ENCODE results near the gene L3MBTL2.

Gene L3MBTL2

DNA sequence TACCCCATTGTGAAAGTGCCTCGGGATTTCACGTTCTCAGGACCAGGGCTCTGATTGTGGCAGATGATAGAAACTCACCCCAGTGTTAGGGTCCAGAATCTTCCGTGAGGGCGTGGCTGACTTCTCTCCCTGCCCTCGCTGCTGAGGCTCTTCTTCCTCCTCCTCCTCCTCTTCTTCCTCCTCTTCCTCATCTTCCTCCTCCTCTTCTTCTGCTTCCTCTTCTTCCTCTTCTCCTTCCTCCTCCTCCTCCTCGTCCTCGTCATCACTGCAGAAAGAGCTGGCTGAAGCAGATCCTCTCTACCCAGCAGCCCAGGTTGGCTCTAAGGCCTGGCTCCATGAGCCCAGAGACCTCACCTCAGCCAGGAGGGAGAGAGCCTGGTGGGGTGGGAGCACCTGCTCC lies 49.1 kb downstream of the L3MBTL2 start:
- TF ChIP-seq, protein P1, sequence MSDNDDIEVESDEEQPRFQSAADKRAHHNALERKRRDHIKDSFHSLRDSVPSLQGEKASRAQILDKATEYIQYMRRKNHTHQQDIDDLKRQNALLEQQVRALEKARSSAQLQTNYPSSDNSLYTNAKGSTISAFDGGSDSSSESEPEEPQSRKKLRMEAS (IDR thresholded peaks at IDR 0.05), result no peak
- TF ChIP-seq FOXM1 (IDR thresholded peaks at IDR 0.05; ENCODE audit: borderline replicate concordance, low read depth), result no peak
- TF ChIP-seq RAD21 (IDR thresholded peaks at IDR 0.05; ENCODE audit: low read depth), result no peak
- no peak for TF ChIP-seq EP300 (IDR thresholded peaks at IDR 0.05; ENCODE audit: borderline replicate concordance)
- TF ChIP-seq TCF12 (IDR thresholded peaks at IDR 0.05; ENCODE audit: low read depth), result no peak
- TF ChIP-seq ZBTB7A (IDR thresholded peaks at IDR 0.05; ENCODE audit: low read depth), result no peak

DNA sequence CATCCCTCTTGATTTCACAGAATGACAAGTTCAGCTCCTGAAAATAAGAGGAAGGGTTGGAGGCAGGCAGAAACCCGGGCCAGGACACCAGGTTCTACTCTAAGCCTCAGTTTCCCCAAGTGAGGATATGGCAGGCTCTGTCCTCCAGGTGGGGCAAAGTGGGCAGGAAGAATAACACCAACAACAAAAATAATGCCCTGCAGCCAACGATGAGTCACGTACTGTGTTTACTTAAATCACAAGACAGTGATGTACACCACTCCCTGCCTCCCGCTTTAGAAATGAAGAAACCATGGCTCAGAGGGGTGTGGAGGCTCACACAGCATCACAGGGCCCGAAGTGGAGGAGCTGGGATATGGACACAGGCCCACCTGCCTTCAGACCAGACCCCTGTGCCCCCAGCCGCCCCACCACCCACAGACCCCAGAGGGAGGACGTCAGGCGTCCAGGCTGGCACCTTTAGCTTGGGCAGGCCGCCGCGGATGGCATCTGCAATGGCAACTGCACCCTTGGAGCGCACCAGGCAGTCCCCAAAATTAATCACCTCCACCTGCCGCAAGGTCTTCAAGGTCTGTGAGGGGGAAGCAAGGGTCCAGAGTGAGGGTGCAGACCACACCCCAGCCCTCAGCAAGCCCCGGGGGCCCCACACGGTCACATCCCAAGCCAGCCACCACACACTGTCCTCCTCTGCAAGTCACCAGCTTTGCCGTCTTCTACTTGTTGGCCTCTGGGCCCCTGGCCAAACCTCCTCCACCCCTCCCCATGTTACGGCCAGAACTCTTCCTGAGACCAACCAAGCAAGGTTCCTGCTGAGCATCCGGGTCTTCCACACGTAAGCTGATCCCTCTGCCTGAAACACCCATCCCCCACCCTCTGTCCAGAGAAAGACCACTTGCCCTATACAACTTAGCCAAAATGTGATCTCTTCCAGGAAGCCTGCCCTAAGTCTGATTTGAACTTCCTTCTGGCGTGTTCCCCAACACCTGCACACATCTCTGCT lies 51.4 kb downstream of the L3MBTL2 start:
- TF ChIP-seq ZBTB7A (IDR thresholded peaks at IDR 0.05; ENCODE audit: low read depth) (no peak), CEBPB (IDR thresholded peaks at IDR 0.05) (no peak), TEAD4 (IDR thresholded peaks at IDR 0.05) (no peak), FOXM1 (IDR thresholded peaks at IDR 0.05; ENCODE audit: borderline replicate concordance, low read depth) (no peak), CREB1 (IDR thresholded peaks at IDR 0.05; ENCODE audit: low read depth) (no peak), TCF12 (IDR thresholded peaks at IDR 0.05; ENCODE audit: low read depth) (no peak), RAD21 (IDR thresholded peaks at IDR 0.05; ENCODE audit: low read depth) (no peak), NFIC (IDR thresholded peaks at IDR 0.05) (no peak; the same call in 1 of the 2 replicates), TAF1 (IDR thresholded peaks at IDR 0.05; ENCODE audit: low read depth) (no peak), EGR1 (IDR thresholded peaks at IDR 0.05) (no peak), YY1 (IDR thresholded peaks at IDR 0.05; ENCODE audit: low read depth) (no peak), EP300 (IDR thresholded peaks at IDR 0.05; ENCODE audit: borderline replicate concordance) (no peak)
- TF ChIP-seq, protein P1 (IDR thresholded peaks at IDR 0.05), result no peak
- TF ChIP-seq, protein P2, sequence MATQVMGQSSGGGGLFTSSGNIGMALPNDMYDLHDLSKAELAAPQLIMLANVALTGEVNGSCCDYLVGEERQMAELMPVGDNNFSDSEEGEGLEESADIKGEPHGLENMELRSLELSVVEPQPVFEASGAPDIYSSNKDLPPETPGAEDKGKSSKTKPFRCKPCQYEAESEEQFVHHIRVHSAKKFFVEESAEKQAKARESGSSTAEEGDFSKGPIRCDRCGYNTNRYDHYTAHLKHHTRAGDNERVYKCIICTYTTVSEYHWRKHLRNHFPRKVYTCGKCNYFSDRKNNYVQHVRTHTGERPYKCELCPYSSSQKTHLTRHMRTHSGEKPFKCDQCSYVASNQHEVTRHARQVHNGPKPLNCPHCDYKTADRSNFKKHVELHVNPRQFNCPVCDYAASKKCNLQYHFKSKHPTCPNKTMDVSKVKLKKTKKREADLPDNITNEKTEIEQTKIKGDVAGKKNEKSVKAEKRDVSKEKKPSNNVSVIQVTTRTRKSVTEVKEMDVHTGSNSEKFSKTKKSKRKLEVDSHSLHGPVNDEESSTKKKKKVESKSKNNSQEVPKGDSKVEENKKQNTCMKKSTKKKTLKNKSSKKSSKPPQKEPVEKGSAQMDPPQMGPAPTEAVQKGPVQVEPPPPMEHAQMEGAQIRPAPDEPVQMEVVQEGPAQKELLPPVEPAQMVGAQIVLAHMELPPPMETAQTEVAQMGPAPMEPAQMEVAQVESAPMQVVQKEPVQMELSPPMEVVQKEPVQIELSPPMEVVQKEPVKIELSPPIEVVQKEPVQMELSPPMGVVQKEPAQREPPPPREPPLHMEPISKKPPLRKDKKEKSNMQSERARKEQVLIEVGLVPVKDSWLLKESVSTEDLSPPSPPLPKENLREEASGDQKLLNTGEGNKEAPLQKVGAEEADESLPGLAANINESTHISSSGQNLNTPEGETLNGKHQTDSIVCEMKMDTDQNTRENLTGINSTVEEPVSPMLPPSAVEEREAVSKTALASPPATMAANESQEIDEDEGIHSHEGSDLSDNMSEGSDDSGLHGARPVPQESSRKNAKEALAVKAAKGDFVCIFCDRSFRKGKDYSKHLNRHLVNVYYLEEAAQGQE (IDR thresholded peaks at IDR 0.05; ENCODE audit: low read depth), result no peak
- TF ChIP-seq, protein P3, sequence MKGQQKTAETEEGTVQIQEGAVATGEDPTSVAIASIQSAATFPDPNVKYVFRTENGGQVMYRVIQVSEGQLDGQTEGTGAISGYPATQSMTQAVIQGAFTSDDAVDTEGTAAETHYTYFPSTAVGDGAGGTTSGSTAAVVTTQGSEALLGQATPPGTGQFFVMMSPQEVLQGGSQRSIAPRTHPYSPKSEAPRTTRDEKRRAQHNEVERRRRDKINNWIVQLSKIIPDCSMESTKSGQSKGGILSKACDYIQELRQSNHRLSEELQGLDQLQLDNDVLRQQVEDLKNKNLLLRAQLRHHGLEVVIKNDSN (IDR thresholded peaks at IDR 0.05), result no peak

DNA sequence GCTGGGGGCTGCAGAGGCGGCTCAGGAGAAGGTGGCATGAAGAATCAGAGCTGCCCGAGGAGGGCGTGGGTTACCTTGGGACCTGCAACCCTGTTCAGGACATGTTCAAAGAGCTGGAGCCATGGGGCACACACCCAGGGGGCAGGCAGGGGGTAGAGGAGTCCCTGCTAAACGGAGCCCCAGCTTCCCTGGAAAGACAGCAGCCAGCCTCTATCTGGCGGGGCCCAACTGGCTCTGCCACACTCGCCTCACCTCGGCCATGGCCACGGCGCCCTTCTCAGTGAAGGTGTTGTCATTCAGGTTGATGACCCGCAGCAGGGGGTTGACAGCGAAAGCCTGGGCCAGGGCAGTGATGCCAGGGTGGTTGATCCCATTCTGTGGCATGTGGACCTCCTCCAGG lies 52.6 kb downstream of the L3MBTL2 start:
- TF ChIP-seq CEBPB (IDR thresholded peaks at IDR 0.05) (no peak), TCF12 (IDR thresholded peaks at IDR 0.05; ENCODE audit: low read depth) (no peak), NFIC (IDR thresholded peaks at IDR 0.05) (no peak), TEAD4 (IDR thresholded peaks at IDR 0.05) (no peak), FOXM1 (IDR thresholded peaks at IDR 0.05; ENCODE audit: borderline replicate concordance, low read depth) (no peak), ZBTB7A (IDR thresholded peaks at IDR 0.05; ENCODE audit: low read depth) (no peak), YY1 (IDR thresholded peaks at IDR 0.05; ENCODE audit: low read depth) (no peak), RAD21 (IDR thresholded peaks at IDR 0.05; ENCODE audit: low read depth) (no peak), CREB1 (IDR thresholded peaks at IDR 0.05; ENCODE audit: low read depth) (no peak), EP300 (IDR thresholded peaks at IDR 0.05; ENCODE audit: borderline replicate concordance) (no peak), TAF1 (IDR thresholded peaks at IDR 0.05; ENCODE audit: low read depth) (no peak)
- TF ChIP-seq, protein P1 (IDR thresholded peaks at IDR 0.05), result no peak
- TF ChIP-seq, protein P2 (IDR thresholded peaks at IDR 0.05; ENCODE audit: low read depth), result no peak
- TF ChIP-seq, protein P3 (IDR thresholded peaks at IDR 0.05), result no peak

DNA sequence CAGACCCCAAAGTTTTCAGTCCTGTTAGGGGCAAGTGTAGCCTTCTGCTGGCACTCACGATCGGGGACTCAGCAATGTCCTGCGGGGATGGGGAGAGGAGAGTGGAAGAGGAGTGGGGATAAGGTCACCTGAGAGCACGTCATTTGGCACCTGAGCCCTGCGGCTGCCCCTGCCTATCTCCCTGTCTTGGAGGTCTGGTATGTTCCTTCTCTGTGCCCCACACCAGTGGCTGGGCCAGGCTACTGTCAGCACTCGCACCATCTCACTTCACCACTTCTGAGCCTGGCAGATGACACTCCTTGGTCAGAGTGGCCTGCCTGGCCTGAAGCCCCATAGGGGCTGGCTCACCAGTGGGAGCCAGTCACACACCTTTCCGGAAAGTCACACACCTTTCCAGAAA lies 55.8 kb downstream of the L3MBTL2 start:
- no peak for TF ChIP-seq CEBPB (IDR thresholded peaks at IDR 0.05)
- no peak for TF ChIP-seq ZBTB7A (IDR thresholded peaks at IDR 0.05; ENCODE audit: low read depth)
- TF ChIP-seq TAF1 (IDR thresholded peaks at IDR 0.05; ENCODE audit: low read depth), result no peak
- no peak for TF ChIP-seq TCF12 (IDR thresholded peaks at IDR 0.05; ENCODE audit: low read depth)
- no peak for TF ChIP-seq NFIC (IDR thresholded peaks at IDR 0.05)
- no peak for TF ChIP-seq TEAD4 (IDR thresholded peaks at IDR 0.05)
- no peak for TF ChIP-seq FOXM1 (IDR thresholded peaks at IDR 0.05; ENCODE audit: borderline replicate concordance, low read depth)
- no peak for TF ChIP-seq YY1 (IDR thresholded peaks at IDR 0.05; ENCODE audit: low read depth)
- TF ChIP-seq, protein P1 (IDR thresholded peaks at IDR 0.05), result no peak
